Glutamatergic neuron (in vitro differentiated cells): Measurements from ENCODE around the gene NOL11. TPM values are rescaled to one million over a fixed set of nuclear protein-coding genes. Genes with fewer than 3 reads are reported as not detected.
"Not testable (repeated sequence)": the region's sequence is repeated elsewhere in the genome, so short reads cannot be mapped to it uniquely, and the experiment has no call there.

Source experiments
- DNase-seq: peaks from one replicate; pipeline ENCODE4 v3.0.0; 2022
- H3K27ac Mint-ChIP-seq: one replicate; pipeline ENCODE4 v1.8.0; 2020; ENCODE audit warnings: mild to moderate bottlenecking, mixed read lengths, inconsistent platforms; ENCODE audit not compliant: unreplicated experiment
- H3K27me3 Mint-ChIP-seq: one replicate; pipeline ENCODE4 v1.8.0; 2020; ENCODE audit warnings: mild to moderate bottlenecking, moderate library complexity, mixed read lengths, inconsistent platforms; ENCODE audit not compliant: unreplicated experiment
- H3K36me3 Mint-ChIP-seq: one replicate; pipeline ENCODE4 v1.8.0; 2020; ENCODE audit warnings: mild to moderate bottlenecking, mixed read lengths, inconsistent platforms; ENCODE audit not compliant: unreplicated experiment
- H3K4me1 Mint-ChIP-seq: one replicate; pipeline ENCODE4 v1.8.0; 2020; ENCODE audit warnings: mild to moderate bottlenecking, low read depth, mixed read lengths, inconsistent platforms; ENCODE audit not compliant: unreplicated experiment
- H3K4me3 Mint-ChIP-seq: one replicate; pipeline ENCODE4 v1.8.0; 2020; ENCODE audit warnings: mild to moderate bottlenecking, mixed read lengths, inconsistent platforms; ENCODE audit not compliant: unreplicated experiment
- H3K9me3 Mint-ChIP-seq: one replicate; pipeline ENCODE4 v1.8.0; 2020; ENCODE audit warnings: mild to moderate bottlenecking, moderate library complexity, mixed read lengths, inconsistent platforms; ENCODE audit not compliant: unreplicated experiment
- total RNA-seq: library from RNA; stranded (reverse); fragmentation: NEBNext Ultra II Directional; extraction: Animal tissue kit (Norgen Biotek cat#: 25700); gene quantifications from one replicate; pipeline ENCODE4 v1.2.1, GENCODE V29; 2021; ENCODE audit not compliant: unreplicated experiment
- TF ChIP-seq, protein P1 (sequence below): fragments of 200-600 bp; sonication (generic); IDR thresholded peaks from one replicate; pipeline ENCODE4 v1.5.0; 2021; ENCODE audit not compliant: partially characterized antibody, unreplicated experiment

Gene NOL11
- total RNA-seq, 1 donor from 2014 or later = 40.6 TPM

DNA sequence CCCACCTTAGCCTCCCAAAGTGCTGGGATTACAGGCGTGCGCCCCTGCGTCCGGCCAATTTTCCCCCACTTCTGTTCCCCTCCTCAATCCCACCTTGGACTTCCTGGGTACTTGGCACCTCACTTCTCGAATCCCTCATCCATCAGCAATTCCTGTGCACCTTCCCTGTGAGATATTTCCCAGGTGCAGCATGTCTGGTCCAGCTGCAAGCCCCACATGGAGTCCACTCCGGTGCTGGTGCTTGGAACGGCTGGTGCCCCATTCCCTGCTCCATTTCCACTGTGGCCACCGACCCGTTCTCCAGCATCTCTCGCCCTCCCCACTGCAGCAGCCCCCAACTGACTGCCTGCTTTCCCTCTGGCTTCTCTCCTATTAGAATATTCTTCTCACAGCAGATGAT, 35.3 kb downstream of the NOL11 start:
- Mint-ChIP-seq H3K36me3 (peaks cover 7% of the 10 kb centered on the region), H3K9me3 (no peaks in the 10 kb centered on the region), H3K27me3 (no peaks in the 10 kb centered on the region), H3K4me1 (no peaks in the 10 kb centered on the region), H3K4me3 (no peak overlapping the region), H3K27ac (no peak overlapping the region)
- no peak for DNase-seq
- TF ChIP-seq, protein P1, sequence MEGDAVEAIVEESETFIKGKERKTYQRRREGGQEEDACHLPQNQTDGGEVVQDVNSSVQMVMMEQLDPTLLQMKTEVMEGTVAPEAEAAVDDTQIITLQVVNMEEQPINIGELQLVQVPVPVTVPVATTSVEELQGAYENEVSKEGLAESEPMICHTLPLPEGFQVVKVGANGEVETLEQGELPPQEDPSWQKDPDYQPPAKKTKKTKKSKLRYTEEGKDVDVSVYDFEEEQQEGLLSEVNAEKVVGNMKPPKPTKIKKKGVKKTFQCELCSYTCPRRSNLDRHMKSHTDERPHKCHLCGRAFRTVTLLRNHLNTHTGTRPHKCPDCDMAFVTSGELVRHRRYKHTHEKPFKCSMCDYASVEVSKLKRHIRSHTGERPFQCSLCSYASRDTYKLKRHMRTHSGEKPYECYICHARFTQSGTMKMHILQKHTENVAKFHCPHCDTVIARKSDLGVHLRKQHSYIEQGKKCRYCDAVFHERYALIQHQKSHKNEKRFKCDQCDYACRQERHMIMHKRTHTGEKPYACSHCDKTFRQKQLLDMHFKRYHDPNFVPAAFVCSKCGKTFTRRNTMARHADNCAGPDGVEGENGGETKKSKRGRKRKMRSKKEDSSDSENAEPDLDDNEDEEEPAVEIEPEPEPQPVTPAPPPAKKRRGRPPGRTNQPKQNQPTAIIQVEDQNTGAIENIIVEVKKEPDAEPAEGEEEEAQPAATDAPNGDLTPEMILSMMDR = no peak

DNA sequence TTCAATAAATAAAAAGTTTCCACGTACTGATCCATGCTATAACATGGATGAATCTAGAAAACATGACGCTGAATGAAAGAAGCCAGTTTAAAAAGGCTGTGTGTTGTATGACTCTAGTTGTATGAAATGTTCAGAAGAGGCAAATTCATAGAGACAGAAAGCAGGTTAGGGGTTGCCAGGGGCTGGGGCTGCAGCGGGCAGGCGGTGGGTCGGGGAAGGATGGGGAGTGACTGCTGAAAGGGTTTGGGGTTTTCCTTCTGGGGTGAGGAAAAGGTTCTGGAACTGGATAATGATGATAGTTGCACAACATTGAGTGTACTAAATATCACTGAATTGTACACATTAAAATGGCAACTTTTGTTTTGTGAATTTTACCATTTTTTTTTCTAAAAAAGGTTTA, 36.3 kb downstream of the NOL11 start:
- H3K27me3 Mint-ChIP-seq = no peaks in the 10 kb centered on the region
- DNase-seq = no peak
- TF ChIP-seq, protein P1 = no peak
- H3K4me3 Mint-ChIP-seq = no peak overlapping the region
- H3K27ac Mint-ChIP-seq = no peak overlapping the region
- no peaks in the 10 kb centered on the region for H3K4me1 Mint-ChIP-seq
- H3K36me3 Mint-ChIP-seq = peaks cover 7% of the 10 kb centered on the region
- H3K9me3 Mint-ChIP-seq = no peaks in the 10 kb centered on the region

DNA sequence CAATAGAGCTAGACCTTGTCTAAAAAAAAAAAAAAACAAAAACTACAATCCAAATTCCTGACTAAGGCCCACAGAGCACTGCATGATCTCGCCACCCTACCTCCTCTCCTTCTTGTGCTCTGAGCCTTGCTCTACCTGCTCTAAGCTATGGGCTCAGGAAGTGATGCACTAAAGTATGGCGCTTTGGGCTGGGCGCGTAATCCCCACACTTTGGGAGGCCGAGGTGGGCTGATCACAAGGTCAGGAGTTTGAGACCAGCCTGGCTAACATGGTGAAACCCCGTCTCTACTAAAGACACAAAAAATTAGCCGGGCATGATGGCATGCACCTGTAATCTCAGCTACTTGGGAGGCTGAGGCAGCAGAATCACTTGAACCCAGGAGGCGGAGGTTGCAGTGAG, 37.0 kb downstream of the NOL11 start:
- H3K27me3 Mint-ChIP-seq, H3K9me3 Mint-ChIP-seq, H3K4me1 Mint-ChIP-seq, H3K27ac Mint-ChIP-seq, H3K36me3 Mint-ChIP-seq, DNase-seq, H3K4me3 Mint-ChIP-seq: not testable (repeated sequence)

DNA sequence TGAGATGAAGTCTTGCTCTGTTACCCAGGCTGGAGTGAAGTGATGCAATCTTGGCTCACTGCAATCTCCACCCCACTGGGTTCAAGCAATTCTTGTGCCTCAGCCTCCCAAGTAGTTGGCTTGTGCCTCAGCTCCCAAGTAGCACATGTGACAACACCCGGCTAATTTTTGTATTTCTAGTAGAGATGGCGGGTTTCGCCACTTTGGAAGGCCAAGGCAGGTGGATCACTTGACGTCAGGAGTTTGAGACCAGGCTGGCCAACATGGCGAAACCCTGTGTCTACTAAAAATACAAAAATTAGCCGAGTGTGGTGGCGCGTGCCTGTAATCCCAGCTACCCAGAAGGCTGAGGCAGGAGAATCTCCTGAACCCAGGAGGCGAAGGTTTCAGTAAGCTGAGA, 39.0 kb downstream of the NOL11 start:
- not testable (repeated sequence) for H3K27ac Mint-ChIP-seq, H3K36me3 Mint-ChIP-seq, H3K4me1 Mint-ChIP-seq, H3K27me3 Mint-ChIP-seq, H3K4me3 Mint-ChIP-seq, H3K9me3 Mint-ChIP-seq, DNase-seq

DNA sequence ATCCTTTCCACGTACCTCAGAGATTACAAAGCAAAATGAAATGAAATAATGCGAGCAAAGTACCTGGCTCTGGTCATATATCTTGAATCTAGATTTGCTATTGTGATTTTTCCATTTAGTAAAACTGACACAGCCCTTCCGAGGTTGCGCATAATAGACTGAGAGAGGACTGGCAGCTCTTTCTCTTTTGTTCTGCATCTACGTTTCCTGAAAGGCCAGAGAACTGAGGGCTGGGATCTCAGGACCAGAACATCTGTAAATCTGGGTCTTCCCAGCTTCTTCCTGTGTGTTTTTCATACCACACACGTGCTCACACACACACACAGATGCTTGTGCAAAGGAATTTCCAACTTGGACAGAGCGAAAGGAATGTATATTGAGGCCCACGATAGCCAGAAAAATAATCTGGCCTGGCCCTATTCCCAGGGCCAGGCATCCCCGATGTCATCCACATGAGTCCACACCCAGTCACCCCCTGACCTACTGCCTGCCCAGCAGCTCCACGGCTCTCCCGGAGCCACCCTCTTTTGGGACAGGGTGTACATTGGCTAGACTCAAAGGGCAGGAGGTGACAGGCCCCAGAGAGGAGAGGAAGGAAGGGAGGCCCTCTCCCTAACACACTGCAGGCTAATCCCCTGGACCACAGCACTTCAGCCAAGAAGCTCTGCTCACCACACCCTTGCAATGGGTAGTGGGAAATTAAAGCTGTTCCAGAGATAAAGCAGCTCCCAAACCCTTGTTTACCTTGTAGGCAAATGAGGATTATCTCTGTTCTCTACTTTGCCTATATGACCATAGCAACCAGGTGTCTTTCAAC, 41.8 kb downstream of the NOL11 start:
- peaks cover 7% of the 10 kb centered on the region for H3K36me3 Mint-ChIP-seq
- H3K4me1 Mint-ChIP-seq = no peaks in the 10 kb centered on the region
- H3K27ac Mint-ChIP-seq = no peak overlapping the region
- H3K27me3 Mint-ChIP-seq = no peaks in the 10 kb centered on the region
- TF ChIP-seq, protein P1 = no peak
- no peak for DNase-seq
- no peak overlapping the region for H3K4me3 Mint-ChIP-seq
- H3K9me3 Mint-ChIP-seq = peaks cover 2% of the 10 kb centered on the region

DNA sequence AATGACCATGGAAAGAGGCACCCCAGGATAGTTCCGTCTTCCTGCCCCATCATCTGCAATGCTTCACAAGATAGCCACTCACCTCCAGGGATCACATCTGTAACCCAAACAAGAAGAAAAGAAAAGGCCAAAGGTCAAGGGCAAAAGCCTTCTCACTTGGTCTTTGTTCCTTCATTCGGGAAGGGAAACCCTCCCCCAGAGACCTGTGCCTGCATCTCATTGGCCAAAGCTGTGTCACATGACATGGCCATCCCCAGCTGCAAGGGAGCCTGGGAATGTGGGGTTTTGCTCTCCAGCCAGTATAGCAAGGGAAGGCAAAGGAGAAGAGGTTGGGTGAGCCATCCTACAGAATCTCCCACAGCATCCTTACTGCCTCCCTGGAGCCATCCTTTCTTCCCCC, 47.9 kb downstream of the NOL11 start:
- H3K36me3 Mint-ChIP-seq = no peaks in the 10 kb centered on the region
- DNase-seq = no peak
- peaks cover 1% of the 10 kb centered on the region for H3K27me3 Mint-ChIP-seq
- no peak overlapping the region for H3K27ac Mint-ChIP-seq
- no peak overlapping the region for H3K4me3 Mint-ChIP-seq
- peaks cover 2% of the 10 kb centered on the region for H3K9me3 Mint-ChIP-seq
- H3K4me1 Mint-ChIP-seq = no peaks in the 10 kb centered on the region
- TF ChIP-seq, protein P1 = no peak
